SK-N-SH treated with all-trans-retinoic acid at 6 μM for 48 hours (cell line): ENCODE data around the gene BLOC1S1.

ENCODE experiments used
- ATAC-seq: fragments of 200-7000 bp; cut with Tn5 transposase; 3 replicates; pipeline ENCODE4 v1.9.1; 2020; ENCODE audit warnings: mild to moderate bottlenecking, moderate library complexity
- ARNTL ChIP-seq: fragments of 450-650 bp; formaldehyde crosslinking; IDR thresholded peaks from 2 replicates; pipeline ENCODE4 v1.5.0; 2020; ENCODE audit warnings: low read depth, mild to moderate bottlenecking, moderate library complexity, borderline replicate concordance
- BACH2 ChIP-seq: fragments of 250-450 bp; sonication (Bioruptor Pico); IDR thresholded peaks from 2 replicates; pipeline ENCODE4 v1.9.0; 2021; ENCODE audit warnings: mild to moderate bottlenecking, borderline replicate concordance
- CSDC2 ChIP-seq: fragments of 250-450 bp; sonication (Bioruptor Pico); IDR thresholded peaks from 2 replicates; pipeline ENCODE4 v1.5.0; 2020; ENCODE audit warnings: mild to moderate bottlenecking, moderate library complexity
- CSRNP3 ChIP-seq: fragments of 250-450 bp; sonication (Bioruptor Pico); IDR thresholded peaks from 2 replicates; pipeline ENCODE4 v1.5.1; 2021; ENCODE audit warnings: mild to moderate bottlenecking, moderate library complexity
- ESRRG ChIP-seq: fragments of 250-450 bp; sonication (Bioruptor Pico); IDR thresholded peaks from 2 replicates; pipeline ENCODE4 v1.6.1; 2021; ENCODE audit warnings: mild to moderate bottlenecking
- GLIS3 ChIP-seq: fragments of 250-450 bp; sonication (Bioruptor Pico); IDR thresholded peaks from 2 replicates; pipeline ENCODE4 v1.5.0; 2020; ENCODE audit warnings: mild to moderate bottlenecking, moderate library complexity
- ISL1 ChIP-seq: fragments of 250-450 bp; sonication (Bioruptor Pico); IDR thresholded peaks from 2 replicates; pipeline ENCODE4 v2.1.2; 2022; ENCODE audit warnings: mild to moderate bottlenecking, moderate library complexity
- OSR1 ChIP-seq: fragments of 250-450 bp; sonication (Bioruptor Pico); IDR thresholded peaks from 2 replicates; pipeline ENCODE4 v1.8.0; 2022; ENCODE audit warnings: moderate library complexity, mild to moderate bottlenecking, inconsistent platforms
- PATZ1 ChIP-seq: fragments of 250-450 bp; sonication (Bioruptor Pico); IDR thresholded peaks from 2 replicates; pipeline ENCODE4 v1.8.0; 2020; ENCODE audit warnings: mild to moderate bottlenecking, moderate library complexity, borderline replicate concordance
- POU6F1 ChIP-seq: fragments of 250-450 bp; sonication (Bioruptor Pico); IDR thresholded peaks from 2 replicates; pipeline ENCODE4 v1.8.0; 2021; ENCODE audit warnings: low read depth, mild to moderate bottlenecking, moderate library complexity, borderline replicate concordance
- PPARA ChIP-seq: fragments of 250-450 bp; sonication (Bioruptor Pico); IDR thresholded peaks from 2 replicates; pipeline ENCODE4 v1.5.0; 2020; ENCODE audit warnings: mild to moderate bottlenecking, borderline replicate concordance
- RARB ChIP-seq: fragments of 250-450 bp; sonication (Bioruptor Pico); IDR thresholded peaks from 2 replicates; pipeline ENCODE4 v1.8.0; 2021; ENCODE audit warnings: mild to moderate bottlenecking, moderate library complexity
- TCF4 ChIP-seq: fragments of 250-450 bp; sonication (Bioruptor Pico); IDR thresholded peaks from 2 replicates; pipeline ENCODE4 v1.8.0; 2021; ENCODE audit warnings: mild to moderate bottlenecking, moderate library complexity, borderline replicate concordance
- TOX ChIP-seq: fragments of 250-450 bp; sonication (Bioruptor Pico); IDR thresholded peaks from 2 replicates; pipeline ENCODE4 v1.8.0; 2021; ENCODE audit warnings: mild to moderate bottlenecking, moderate library complexity, borderline replicate concordance
- TSHZ2 ChIP-seq: fragments of 250-450 bp; sonication (Bioruptor Pico); IDR thresholded peaks from 2 replicates; pipeline ENCODE4 v1.5.0; 2020; ENCODE audit warnings: mild to moderate bottlenecking, moderate library complexity
- ZFP3 ChIP-seq: fragments of 250-450 bp; sonication (Bioruptor Pico); IDR thresholded peaks from 2 replicates; pipeline ENCODE4 v1.5.0; 2020; ENCODE audit warnings: mild to moderate bottlenecking, moderate library complexity
- ZFP30 ChIP-seq: fragments of 450-650 bp; formaldehyde crosslinking; IDR thresholded peaks from 2 replicates; pipeline ENCODE4 v1.5.0; 2022; ENCODE audit warnings: mild to moderate bottlenecking, moderate library complexity
- ZNF565 ChIP-seq: fragments of 450-650 bp; formaldehyde crosslinking; conservative IDR thresholded peaks from 2 replicates; pipeline ENCODE4 v1.5.0; 2020; ENCODE audit warnings: low read depth, mild to moderate bottlenecking, moderate library complexity
- TF ChIP-seq, protein P1 (sequence below): fragments of 250-450 bp; sonication (Bioruptor Pico); IDR thresholded peaks from 2 replicates; pipeline ENCODE4 v1.5.1; 2020; ENCODE audit warnings: low read depth, mild to moderate bottlenecking, moderate library complexity

BLOC1S1 gene

DNA sequence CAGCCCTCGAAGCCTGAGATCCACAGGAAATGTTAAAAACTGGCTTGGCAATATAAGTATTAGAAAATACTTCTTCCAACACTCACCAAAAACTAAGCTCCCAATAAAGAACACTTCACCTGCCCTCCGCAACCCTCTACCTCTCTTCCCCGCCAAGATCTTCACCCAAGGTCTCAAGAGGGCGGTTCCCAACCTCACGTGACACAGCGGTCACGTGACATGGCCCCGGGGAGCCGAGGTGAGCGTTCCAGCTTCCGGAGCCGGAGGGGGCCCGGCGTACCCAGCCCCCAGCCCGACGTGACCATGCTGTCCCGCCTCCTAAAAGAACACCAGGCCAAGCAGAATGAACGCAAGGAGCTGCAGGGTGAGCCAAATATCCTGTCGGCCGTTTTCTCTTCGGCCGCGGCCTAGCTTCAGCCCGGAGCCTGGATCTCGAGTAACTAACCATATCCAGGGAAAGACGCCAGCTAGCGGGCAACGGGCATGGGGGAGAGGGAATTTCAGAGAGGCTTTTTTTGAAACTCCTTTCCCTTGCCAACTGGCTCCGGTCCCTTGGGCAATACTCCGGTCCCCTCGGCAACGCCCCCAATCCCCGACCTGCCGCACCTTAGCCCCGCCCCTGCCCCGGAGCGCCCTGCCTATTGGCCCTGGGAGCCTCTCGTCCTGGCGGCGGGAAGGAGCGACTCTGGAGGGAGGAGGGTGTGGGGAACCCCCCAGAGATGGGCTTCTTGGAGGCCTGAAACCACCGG, at the start of gene BLOC1S1:
Gene BLOC1S1, plus strand, starts transcription at position 214 of the 749 bp plus-strand sequence. Its CDS starts 6 bp downstream, at position 220.
- TF ChIP-seq TSHZ2 (peak; percentile 71; the same call in 1 of the 2 replicates), TOX (CRISPR knock-in tag) (no peak), ZFP3 (CRISPR knock-in tag) (peak; percentile 75), GLIS3 (no peak), ISL1 (no peak), OSR1 (CRISPR knock-in tag) (no peak), POU6F1 (no peak; the same call in 1 of the 2 replicates), CSDC2 (CRISPR knock-in tag) (peak; percentile 89; the same call in 1 of the 2 replicates), PATZ1 (CRISPR knock-in tag) (peak; percentile 83; the same call in 1 of the 2 replicates)
- TF ChIP-seq, protein P1, sequence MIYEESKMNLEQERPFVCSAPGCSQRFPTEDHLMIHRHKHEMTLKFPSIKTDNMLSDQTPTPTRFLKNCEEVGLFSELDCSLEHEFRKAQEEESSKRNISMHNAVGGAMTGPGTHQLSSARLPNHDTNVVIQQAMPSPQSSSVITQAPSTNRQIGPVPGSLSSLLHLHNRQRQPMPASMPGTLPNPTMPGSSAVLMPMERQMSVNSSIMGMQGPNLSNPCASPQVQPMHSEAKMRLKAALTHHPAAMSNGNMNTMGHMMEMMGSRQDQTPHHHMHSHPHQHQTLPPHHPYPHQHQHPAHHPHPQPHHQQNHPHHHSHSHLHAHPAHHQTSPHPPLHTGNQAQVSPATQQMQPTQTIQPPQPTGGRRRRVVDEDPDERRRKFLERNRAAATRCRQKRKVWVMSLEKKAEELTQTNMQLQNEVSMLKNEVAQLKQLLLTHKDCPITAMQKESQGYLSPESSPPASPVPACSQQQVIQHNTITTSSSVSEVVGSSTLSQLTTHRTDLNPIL = peak; percentile 30; the same call in 1 of the 2 replicates

DNA sequence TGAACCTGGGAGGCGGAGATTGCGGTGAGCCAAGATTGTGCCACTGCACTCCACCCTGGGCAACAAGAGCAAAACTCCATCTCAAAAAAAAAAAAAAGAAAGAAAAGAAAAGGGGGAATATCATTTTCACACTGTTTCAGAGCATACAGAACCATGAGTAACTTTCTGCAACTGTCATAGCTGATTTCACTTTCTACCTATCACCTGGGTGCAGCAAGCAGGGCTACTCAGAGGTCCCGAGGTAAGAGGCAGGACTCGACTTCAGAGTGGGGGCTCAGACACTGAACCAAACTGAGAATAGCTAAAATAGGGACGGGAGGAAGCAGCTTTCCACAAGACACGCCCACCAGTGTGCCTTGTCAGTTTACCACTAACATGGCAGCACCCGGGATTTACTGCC, 49.3 kb upstream of the BLOC1S1 start:
- no peak for TF ChIP-seq ARNTL
- TF ChIP-seq ZNF565 (CRISPR knock-in tag) = no peak
- no peak for TF ChIP-seq CSRNP3 (CRISPR knock-in tag)
- TF ChIP-seq PPARA = no peak
- no peak for TF ChIP-seq ZFP3 (CRISPR knock-in tag)
- TF ChIP-seq TOX (CRISPR knock-in tag) = no peak
- no peak for TF ChIP-seq OSR1 (CRISPR knock-in tag)
- TF ChIP-seq TCF4 (CRISPR knock-in tag) = no peak
- TF ChIP-seq RARB = no peak
- no peak for TF ChIP-seq TSHZ2
- TF ChIP-seq ESRRG (CRISPR knock-in tag) = no peak
- TF ChIP-seq, protein P1 = no peak
- no peak for TF ChIP-seq ISL1
- no peak for TF ChIP-seq CSDC2 (CRISPR knock-in tag)
- no peak for TF ChIP-seq ZFP30 (CRISPR knock-in tag)
- no peak for TF ChIP-seq BACH2 (CRISPR knock-in tag)
- ATAC-seq = no peak

More for the DNA sequence above, at the start of gene BLOC1S1:
- peak; percentile 82 for ATAC-seq
